Mesenchymal stem cell (in vitro differentiated cells and primary cell): ENCODE measurements around the gene PTPN1. TPM values are rescaled to one million over a fixed set of nuclear protein-coding genes. Genes with fewer than 3 reads are reported as not detected.
A peak's percentile ranks its signal among the peaks of the same experiment; 100 is the strongest.

Source experiments
- DNase-seq: peaks from one replicate; pipeline ENCODE4 v3.0.0-alpha.2; 2013
- H2AFZ ChIP-seq: one replicate; pipeline ENCODE4 v1.6.1; 2013; ENCODE audit warnings: low read depth, mild to moderate bottlenecking, control low read depth, inconsistent platforms, low read length, moderate library complexity
- H2AK5ac ChIP-seq: 2 replicates; pipeline ENCODE4 v1.6.1; 2013; ENCODE audit warnings: low read length, moderate library complexity, mild to moderate bottlenecking, inconsistent platforms; ENCODE audit not compliant: severe bottlenecking
- H2BK120ac ChIP-seq: one replicate; pipeline ENCODE4 v1.6.1; 2013; ENCODE audit warnings: low read depth, mild to moderate bottlenecking, inconsistent platforms, low read length, moderate library complexity
- H2BK12ac ChIP-seq, 2 experiments: one replicate each; pipeline ENCODE4 v1.6.1; 2013; ENCODE audit warnings: inconsistent platforms in 2 of 2, low read length in 2 of 2, mild to moderate bottlenecking in 2 of 2, moderate library complexity in 2 of 2, control low read depth in 1 of 2
- H2BK15ac ChIP-seq: one replicate; pipeline ENCODE4 v1.6.1; 2013; ENCODE audit warnings: mild to moderate bottlenecking, low read depth, inconsistent platforms; ENCODE audit not compliant: poor library complexity, severe bottlenecking
- H2BK5ac ChIP-seq: 2 replicates; pipeline ENCODE4 v1.6.1; 2013; ENCODE audit warnings: low read depth, mild to moderate bottlenecking, low read length, control low read depth, inconsistent platforms; ENCODE audit not compliant: poor library complexity, severe bottlenecking
- H3K14ac ChIP-seq, 2 experiments: one replicate each; pipeline ENCODE4 v1.6.1; 2013; ENCODE audit warnings: inconsistent platforms in 2 of 2, low read length in 2 of 2, control low read depth in 1 of 2, mild to moderate bottlenecking in 1 of 2, moderate library complexity in 1 of 2
- H3K18ac ChIP-seq, 2 experiments: one replicate each; pipeline ENCODE4 v1.6.1; 2013; ENCODE audit warnings: inconsistent platforms in 2 of 2, low read length in 2 of 2, control low read depth in 1 of 2, low read depth in 1 of 2, mild to moderate bottlenecking in 1 of 2
- H3K23ac ChIP-seq, 2 experiments: one replicate each; pipeline ENCODE4 v1.6.1; 2013; ENCODE audit warnings: inconsistent platforms in 2 of 2, low read length in 2 of 2, mild to moderate bottlenecking in 2 of 2, moderate library complexity in 2 of 2, control low read depth in 1 of 2
- H3K27ac ChIP-seq: 2 replicates; pipeline ENCODE4 v1.5.1; 2013; ENCODE audit warnings: mild to moderate bottlenecking, moderate library complexity, low read length, control low read depth, inconsistent platforms; ENCODE audit not compliant: poor library complexity, severe bottlenecking
- H3K27me3 ChIP-seq, 2 experiments: 2 replicates each; pipeline versions ENCODE4 v1.6.1 to v1.7.0; 2013; ENCODE audit warnings: low read length in 2 of 2, mild to moderate bottlenecking in 2 of 2, moderate library complexity in 2 of 2, control low read depth in 1 of 2, inconsistent platforms in 1 of 2; ENCODE audit not compliant: control insufficient read depth in 1 of 2, insufficient read depth in 1 of 2
- H3K36me3 ChIP-seq, 2 experiments: 2 replicates each; pipeline versions ENCODE4 v1.6.1 to v1.7.0; 2013; ENCODE audit warnings: low read length in 2 of 2, control low read depth in 1 of 2, inconsistent platforms in 1 of 2, low read depth in 1 of 2, mild to moderate bottlenecking in 1 of 2; ENCODE audit not compliant: insufficient read depth in 2 of 2, control insufficient read depth in 1 of 2
- H3K4ac ChIP-seq, 2 experiments: one replicate each; pipeline ENCODE4 v1.6.1; 2013; ENCODE audit warnings: inconsistent platforms in 2 of 2, low read length in 2 of 2, mild to moderate bottlenecking in 2 of 2, moderate library complexity in 2 of 2, control low read depth in 1 of 2, low read depth in 1 of 2
- H3K4me1 ChIP-seq: 2 replicates; pipeline ENCODE4 v1.6.1; 2013; ENCODE audit warnings: low read depth, low read length, control low read depth; ENCODE audit not compliant: control insufficient read depth, insufficient read depth
- H3K4me2 ChIP-seq: 2 replicates; pipeline ENCODE4 v1.6.1; 2013; ENCODE audit warnings: low read length, mild to moderate bottlenecking, inconsistent platforms; ENCODE audit not compliant: poor library complexity, severe bottlenecking
- H3K4me3 ChIP-seq, 2 experiments: 2 replicates each; pipeline versions ENCODE4 v1.5.1 to v1.7.0; 2013; ENCODE audit warnings: low read length in 2 of 2, mild to moderate bottlenecking in 2 of 2, control low read depth in 1 of 2, low read depth in 1 of 2; ENCODE audit not compliant: insufficient read depth in 1 of 2
- H3K79me1 ChIP-seq: replicated peaks from 2 replicates; pipeline ENCODE4 v1.6.1; 2013; ENCODE audit warnings: mild to moderate bottlenecking, control low read depth, low read length, inconsistent platforms; ENCODE audit not compliant: poor library complexity, severe bottlenecking
- H3K9ac ChIP-seq: 2 replicates; pipeline ENCODE4 v1.7.0; 2013; ENCODE audit warnings: mild to moderate bottlenecking, low read length, moderate library complexity
- H3K9me3 ChIP-seq: 2 replicates; pipeline ENCODE4 v1.7.0; 2013; ENCODE audit warnings: mild to moderate bottlenecking, low read length; ENCODE audit not compliant: control insufficient read depth
- H4K8ac ChIP-seq: one replicate; pipeline ENCODE4 v1.6.1; 2013; ENCODE audit warnings: inconsistent platforms, mild to moderate bottlenecking, low read length, moderate library complexity
- H4K91ac ChIP-seq: one replicate; pipeline ENCODE4 v1.6.1; 2013; ENCODE audit warnings: mild to moderate bottlenecking, low read length, inconsistent platforms
- WGBS: methylation state at CpG from one replicate; pipeline ENCODE4 v1.1.7; 2013; ENCODE audit warnings: mixed read lengths; 5-methylcytosine and 5-hydroxymethylcytosine counted together
- polyA plus RNA-seq, 2 experiments: library from polyadenylated mRNA; stranded (reverse); fragments of 200-250 nt; gene quantifications; one replicate each; pipeline ENCODE4 v1.2.3, GENCODE V29; 2013

The PTPN1 gene
- 66.8 TPM for polyA plus RNA-seq (2013, experiment 1 of 2)
- polyA plus RNA-seq (2013, experiment 2 of 2), result 65.2 TPM

- peak within 1 kb of the TSS; percentile 66 to 100 for H3K23ac ChIP-seq
- H3K79me1 ChIP-seq, result no peaks in the 10 kb centered on the region
- peak within 1 kb of the TSS; percentile 14 to 91 for H2BK12ac ChIP-seq
- under 1% methylated on average over 51 of the region's 64 CpGs for WGBS
- peak within 1 kb of the TSS; percentile 30 for H4K91ac ChIP-seq
- peak within 1 kb of the TSS; percentile 93 for H2AFZ ChIP-seq
- no peaks in the 10 kb centered on the region for H3K9me3 ChIP-seq
- peak within 1 kb of the TSS in 1 of 2 experiments; percentile 97 for H3K14ac ChIP-seq
- peak within 1 kb of the TSS; percentile 42 for H2BK120ac ChIP-seq
- H2BK5ac ChIP-seq, result peak within 1 kb of the TSS; percentile 67
- H3K27me3 ChIP-seq, result no peaks in the 10 kb centered on the region
- H3K27ac ChIP-seq, result peak within 1 kb of the TSS; percentile 80
- DNase-seq, result peak; percentile 99
- H3K4me3 ChIP-seq, result peak within 1 kb of the TSS; percentile 91 to 98
- H3K4me1 ChIP-seq, result peaks cover 13% of the 10 kb centered on the region
- H3K4ac ChIP-seq, result peak within 1 kb of the TSS; percentile 73 to 98
- H3K9ac ChIP-seq, result peak within 1 kb of the TSS; percentile 97
- peak within 1 kb of the TSS; percentile 71 for H2AK5ac ChIP-seq
- peak within 1 kb of the TSS; percentile 86 for H3K4me2 ChIP-seq
- H4K8ac ChIP-seq, result peak within 1 kb of the TSS; percentile 69
- peaks cover under 1 to 1% of the 10 kb centered on the region in 2 experiments for H3K36me3 ChIP-seq
- H3K18ac ChIP-seq, result peak within 1 kb of the TSS; percentile 79 to 100
- H2BK15ac ChIP-seq, result peak within 1 kb of the TSS; percentile 57
Observed at GRCh38 chr20:50509923-50510705, at the start of gene PTPN1. PTPN1 (plus strand) TSS chr20:50510383; CDS start chr20:50510528, 145 bp downstream.

- no peak overlapping the region for H3K4me2 ChIP-seq
- H3K23ac ChIP-seq, result no peak overlapping the region
- no peak overlapping the region for H2AFZ ChIP-seq
- no peaks in the 10 kb centered on the region for H3K27me3 ChIP-seq
- H3K4me3 ChIP-seq, result no peak overlapping the region
- no peaks in the 10 kb centered on the region for H3K9me3 ChIP-seq
- peak overlapping the region; percentile 55 for H2AK5ac ChIP-seq
- no peaks in the 10 kb centered on the region for H3K36me3 ChIP-seq
- no peaks in the 10 kb centered on the region for H3K79me1 ChIP-seq
- peaks cover 14% of the 10 kb centered on the region for H3K4me1 ChIP-seq
- no peak overlapping the region for H2BK5ac ChIP-seq
- H2BK15ac ChIP-seq, result peak overlapping the region; percentile 8
- H3K9ac ChIP-seq, result peak overlapping the region; percentile 60
- peak overlapping the region; percentile 16 to 84 for H3K18ac ChIP-seq
- WGBS, result 54% methylated on average over 11 of the region's 13 CpGs
- no peak overlapping the region for H3K27ac ChIP-seq
- H4K91ac ChIP-seq, result peak overlapping the region; percentile 77
- peak overlapping the region; percentile 39 for H2BK120ac ChIP-seq
- peak overlapping the region; percentile 84 for H4K8ac ChIP-seq
- H2BK12ac ChIP-seq, result peak overlapping the region; percentile 69 to 91
- H3K14ac ChIP-seq, result peak overlapping the region in 1 of 2 experiments; percentile 44
- H3K4ac ChIP-seq, result peak overlapping the region; percentile 67 to 87
- DNase-seq, result peak; percentile 86
Observed at GRCh38 chr20:50460608-50461267, 49.4 kb upstream of the PTPN1 start.

- Histone ChIP-seq H2AFZ (no peak overlapping the region), H3K4ac (peak overlapping the region in 1 of 2 experiments; percentile 76), H3K36me3 (no peaks in the 10 kb centered on the region), H3K27me3 (no peaks in the 10 kb centered on the region), H3K18ac (no peak overlapping the region), H2BK12ac (peak overlapping the region in 1 of 2 experiments; percentile 32), H3K9ac (no peak overlapping the region), H3K4me3 (no peak overlapping the region), H2BK15ac (no peak overlapping the region), H2BK5ac (no peak overlapping the region), H3K23ac (no peak overlapping the region), H3K4me2 (no peak overlapping the region), H3K27ac (peak overlapping the region; percentile 7), H3K79me1 (no peaks in the 10 kb centered on the region), H4K91ac (no peak overlapping the region), H3K9me3 (no peaks in the 10 kb centered on the region), H2AK5ac (no peak overlapping the region), H2BK120ac (no peak overlapping the region), H3K14ac (no peak overlapping the region), H3K4me1 (peaks cover 14% of the 10 kb centered on the region), H4K8ac (no peak overlapping the region)
- 85% methylated on average over 9 of the region's 10 CpGs for WGBS
- DNase-seq, result no peak
Observed at GRCh38 chr20:50462093-50462690, 48.0 kb upstream of the PTPN1 start.
